DND-41 (cell line): ENCODE results near the gene ASIC5.

Experiments
- ATAC-seq: fragments of 200-7000 bp; cut with Tn5 transposase; 3 replicates; pipeline ENCODE4 v1.9.1; 2021; ENCODE audit warnings: low read depth; ENCODE audit not compliant: insufficient read depth
- DNase-seq: peaks from one replicate; pipeline ENCODE4 v3.0.0-alpha.2; 2020
- H2AFZ ChIP-seq: 2 replicates; pipeline ENCODE4 v1.6.0; 2012; ENCODE audit warnings: low read depth, low read length
- H3K27ac ChIP-seq: 2 replicates; pipeline ENCODE4 v1.5.1; 2012; ENCODE audit warnings: low read length, inconsistent platforms
- H3K27me3 ChIP-seq: fragments of 200-600 bp; sonication (generic); 2 replicates; pipeline ENCODE4 v1.6.0; 2012; ENCODE audit warnings: low read length, mild to moderate bottlenecking, inconsistent platforms; ENCODE audit not compliant: insufficient read depth, poor library complexity
- H3K36me3 ChIP-seq: 2 replicates; pipeline ENCODE4 v1.5.1; 2012; ENCODE audit warnings: low read length, inconsistent platforms; ENCODE audit not compliant: insufficient read depth
- H3K4me1 ChIP-seq: 2 replicates; pipeline ENCODE4 v1.5.1; 2012; ENCODE audit warnings: mild to moderate bottlenecking, low read length; ENCODE audit not compliant: insufficient read depth
- H3K4me2 ChIP-seq: 2 replicates; pipeline ENCODE4 v1.6.0; 2012; ENCODE audit warnings: mild to moderate bottlenecking, moderate library complexity, low read length, inconsistent platforms; ENCODE audit not compliant: insufficient read depth
- H3K4me3 ChIP-seq, 2 experiments: fragments of 200-600 bp in 1 of 2; shearing (Covaris generic) in 1 of 2; 2 replicates each; pipeline ENCODE4 v1.5.1; 2012 to 2016; ENCODE audit warnings: inconsistent platforms in 2 of 2, low read length in 2 of 2, mild to moderate bottlenecking in 2 of 2, low read depth in 1 of 2, moderate library complexity in 1 of 2
- H3K79me2 ChIP-seq: 2 replicates; pipeline ENCODE4 v1.6.0; 2012; ENCODE audit warnings: low read length, inconsistent platforms; ENCODE audit not compliant: insufficient read depth
- H3K9ac ChIP-seq: 2 replicates; pipeline ENCODE4 v1.6.0; 2012; ENCODE audit warnings: low read depth, mild to moderate bottlenecking, inconsistent platforms, low read length, moderate library complexity
- H3K9me3 ChIP-seq: 2 replicates; pipeline ENCODE4 v1.5.1; 2012; ENCODE audit warnings: low read length, moderate library complexity, mild to moderate bottlenecking, inconsistent platforms; ENCODE audit not compliant: insufficient read depth, severe bottlenecking
- H4K20me1 ChIP-seq: 2 replicates; pipeline ENCODE4 v1.6.0; 2012; ENCODE audit warnings: low read length; ENCODE audit not compliant: insufficient read depth
- CTCF ChIP-seq: IDR thresholded peaks from 2 replicates; pipeline ENCODE4 v1.5.1; 2012; ENCODE audit warnings: borderline replicate concordance, low read length, moderate library complexity, mild to moderate bottlenecking; ENCODE audit not compliant: poor library complexity, severe bottlenecking; ENCODE audit errors: extremely low read depth
- EZH2 ChIP-seq: IDR thresholded peaks from 3 replicates; pipeline ENCODE4 v1.6.1; 2012; ENCODE audit warnings: borderline replicate concordance, low read depth, mild to moderate bottlenecking, moderate library complexity, low read length, inconsistent platforms; ENCODE audit not compliant: severe bottlenecking

ASIC5 gene, protein sequence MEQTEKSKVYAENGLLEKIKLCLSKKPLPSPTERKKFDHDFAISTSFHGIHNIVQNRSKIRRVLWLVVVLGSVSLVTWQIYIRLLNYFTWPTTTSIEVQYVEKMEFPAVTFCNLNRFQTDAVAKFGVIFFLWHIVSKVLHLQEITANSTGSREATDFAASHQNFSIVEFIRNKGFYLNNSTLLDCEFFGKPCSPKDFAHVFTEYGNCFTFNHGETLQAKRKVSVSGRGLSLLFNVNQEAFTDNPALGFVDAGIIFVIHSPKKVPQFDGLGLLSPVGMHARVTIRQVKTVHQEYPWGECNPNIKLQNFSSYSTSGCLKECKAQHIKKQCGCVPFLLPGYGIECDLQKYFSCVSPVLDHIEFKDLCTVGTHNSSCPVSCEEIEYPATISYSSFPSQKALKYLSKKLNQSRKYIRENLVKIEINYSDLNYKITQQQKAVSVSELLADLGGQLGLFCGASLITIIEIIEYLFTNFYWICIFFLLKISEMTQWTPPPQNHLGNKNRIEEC

GRCh38 chr4:155866177-155866576 lies at the start of gene ASIC5:
TSS of gene ASIC5 (minus strand) at chr4:155866277. CDS start at chr4:155866226, 51 bp downstream.
- H3K36me3 ChIP-seq: no peaks in the 10 kb centered on the region
- no peaks in the 10 kb centered on the region for H3K79me2 ChIP-seq
- no peaks in the 10 kb centered on the region for H4K20me1 ChIP-seq
- no peak within 1 kb of the TSS for H2AFZ ChIP-seq
- no peak within 1 kb of the TSS for H3K4me3 ChIP-seq
- H3K9me3 ChIP-seq: no peaks in the 10 kb centered on the region
- no peak for DNase-seq
- no peak for TF ChIP-seq EZH2
- no peak for TF ChIP-seq CTCF
- H3K9ac ChIP-seq: no peak within 1 kb of the TSS
- ATAC-seq: no peak
- no peaks in the 10 kb centered on the region for H3K27me3 ChIP-seq
- H3K27ac ChIP-seq: no peak within 1 kb of the TSS
- H3K4me1 ChIP-seq: no peaks in the 10 kb centered on the region
- no peak within 1 kb of the TSS for H3K4me2 ChIP-seq

- no peak for ATAC-seq
- H3K4me3 ChIP-seq: no peak overlapping the region
- DNase-seq: no peak
- no peaks in the 10 kb centered on the region for H3K27me3 ChIP-seq
- no peak overlapping the region for H3K27ac ChIP-seq
- no peaks in the 10 kb centered on the region for H3K9me3 ChIP-seq
- no peaks in the 10 kb centered on the region for H3K4me1 ChIP-seq
- TF ChIP-seq EZH2 (no peak), CTCF (no peak)
- no peaks in the 10 kb centered on the region for H3K79me2 ChIP-seq
- H3K4me2 ChIP-seq: no peak overlapping the region
- no peaks in the 10 kb centered on the region for H4K20me1 ChIP-seq
- no peaks in the 10 kb centered on the region for H3K36me3 ChIP-seq
- no peak overlapping the region for H2AFZ ChIP-seq
- H3K9ac ChIP-seq: no peak overlapping the region
These were observed 48.7 kb upstream of the ASIC5 start for GRCh38 chr4:155914782-155915181.

DNA sequence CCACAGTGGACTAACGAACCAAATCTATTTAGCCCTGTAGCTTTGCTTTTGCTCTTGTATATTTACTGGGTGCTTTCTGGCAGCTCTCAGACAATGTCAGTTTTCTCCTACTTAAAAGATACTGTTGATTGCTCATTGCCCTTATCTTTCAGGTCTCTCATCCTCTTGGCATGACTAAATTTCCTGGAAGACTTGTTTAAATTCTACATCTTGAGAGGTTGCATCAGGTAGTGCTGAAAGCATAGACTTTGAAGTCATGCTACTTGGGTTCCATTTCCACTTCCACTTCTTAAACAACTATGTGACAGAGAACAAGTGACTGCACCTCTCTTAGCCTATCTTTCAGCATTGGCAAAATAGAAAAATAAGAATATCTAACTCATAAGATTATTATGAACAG lies 45.8 kb upstream of the ASIC5 start:
- no peak overlapping the region for H3K9ac ChIP-seq
- no peak overlapping the region for H2AFZ ChIP-seq
- H4K20me1 ChIP-seq: no peaks in the 10 kb centered on the region
- TF ChIP-seq EZH2 (no peak), CTCF (no peak)
- H3K27me3 ChIP-seq: no peaks in the 10 kb centered on the region
- no peak for DNase-seq
- no peaks in the 10 kb centered on the region for H3K9me3 ChIP-seq
- H3K4me2 ChIP-seq: no peak overlapping the region
- H3K4me1 ChIP-seq: no peaks in the 10 kb centered on the region
- no peak overlapping the region for H3K27ac ChIP-seq
- ATAC-seq: no peak
- H3K36me3 ChIP-seq: no peaks in the 10 kb centered on the region
- H3K79me2 ChIP-seq: no peaks in the 10 kb centered on the region
- H3K4me3 ChIP-seq: no peak overlapping the region
